ENCODE measurements around the gene HHIPL1. TPM values are rescaled to one million over a fixed set of nuclear protein-coding genes. Genes with fewer than 3 reads are reported as not detected.
A peak's percentile ranks its signal among the peaks of the same experiment; 100 is the strongest.
"Not testable (repeated sequence)": the region's sequence is repeated elsewhere in the genome, so short reads cannot be mapped to it uniquely, and the experiment has no call there.

The HHIPL1 gene
- total RNA-seq, 1 donor from 2014 or later, result 5.3 TPM

- DNase-seq (ENCODE audit: low spot score in 2 of 2), result no peak
- FAIRE-seq, result no peak
Measured at GRCh38 chr14:99632410-99633035, 12.4 kb upstream of the HHIPL1 start.

GRCh38 chr14:99633141-99633540 lies 11.8 kb upstream of the HHIPL1 start:
- no peak for FAIRE-seq

GRCh38 chr14:99633918-99634317 lies 11.0 kb upstream of the HHIPL1 start:
- FAIRE-seq (no peak), DNase-seq (ENCODE audit: low spot score in 2 of 2) (no peak)

More at GRCh38 chr14:99633141-99633540, 11.8 kb upstream of the HHIPL1 start:
- DNase-seq (ENCODE audit: low spot score in 2 of 2), result no peak

- FAIRE-seq (no peak), DNase-seq (ENCODE audit: low spot score in 2 of 2) (no peak)
Measured at GRCh38 chr14:99634443-99634842, 10.5 kb upstream of the HHIPL1 start.

GRCh38 chr14:99635116-99635515 lies 9.8 kb upstream of the HHIPL1 start:
- DNase-seq (ENCODE audit: low spot score in 2 of 2), result no peak
- no peak for FAIRE-seq

- FAIRE-seq (no peak), DNase-seq (ENCODE audit: low spot score in 2 of 2) (no peak)
Measured at GRCh38 chr14:99636487-99636886, 8.4 kb upstream of the HHIPL1 start.

- DNase-seq (ENCODE audit: low spot score in 2 of 2) (no peak), FAIRE-seq (no peak)
Measured at GRCh38 chr14:99637624-99638023, 7.3 kb upstream of the HHIPL1 start.

- not testable (repeated sequence) for DNase-seq (ENCODE audit: low spot score in 2 of 2); FAIRE-seq
Measured at GRCh38 chr14:99642771-99643170, 2.2 kb upstream of the HHIPL1 start.

- DNase-seq (ENCODE audit: low spot score in 2 of 2), result no peak
- FAIRE-seq, result no peak
Measured at GRCh38 chr14:99643343-99643742, 1.6 kb upstream of the HHIPL1 start.

GRCh38 chr14:99644035-99644587 lies 818 bp upstream of the HHIPL1 start:
- FAIRE-seq, result no peak
- DNase-seq (ENCODE audit: low spot score in 2 of 2), result no peak

GRCh38 chr14:99645545-99646505 lies 896 bp downstream of the HHIPL1 start:
- DNase-seq (ENCODE audit: low spot score in 2 of 2) (no peak), FAIRE-seq (no peak)

GRCh38 chr14:99647411-99647810 lies 2.5 kb downstream of the HHIPL1 start:
- no peak for FAIRE-seq
- DNase-seq (ENCODE audit: low spot score in 2 of 2), result no peak

- FAIRE-seq (no peak), DNase-seq (ENCODE audit: low spot score in 2 of 2) (no peak)
Measured at GRCh38 chr14:99648027-99648784, 3.3 kb downstream of the HHIPL1 start.

- no peak for DNase-seq (ENCODE audit: low spot score in 2 of 2)
- no peak for FAIRE-seq
Measured at GRCh38 chr14:99649219-99649618, 4.3 kb downstream of the HHIPL1 start.

- DNase-seq (ENCODE audit: low spot score in 2 of 2), result no peak
- no peak for FAIRE-seq
Measured at GRCh38 chr14:99649643-99650042, 4.7 kb downstream of the HHIPL1 start.

GRCh38 chr14:99650189-99650588 lies 5.3 kb downstream of the HHIPL1 start:
- FAIRE-seq (no peak), DNase-seq (ENCODE audit: low spot score in 2 of 2) (no peak)

GRCh38 chr14:99651953-99652746 lies 7.2 kb downstream of the HHIPL1 start:
- FAIRE-seq (no peak), DNase-seq (ENCODE audit: low spot score in 2 of 2) (no peak)

GRCh38 chr14:99654235-99654985 lies 9.5 kb downstream of the HHIPL1 start:
- DNase-seq (ENCODE audit: low spot score in 2 of 2) (peak in 1 of 2 donors; percentile 63), FAIRE-seq (no peak)

GRCh38 chr14:99655521-99655920 lies 10.6 kb downstream of the HHIPL1 start:
- no peak for FAIRE-seq
- DNase-seq (ENCODE audit: low spot score in 2 of 2), result no peak
